IMR-90 (cell line): Measurements from ENCODE around the gene INF2. TPM values are rescaled to one million over a fixed set of nuclear protein-coding genes. Genes with fewer than 3 reads are reported as not detected.

Experiments
- ATAC-seq: fragments of 200-7000 bp; cut with Tn5 transposase; 2 replicates; pipeline ENCODE4 v1.9.1; 2020; ENCODE audit warnings: low read depth, mild to moderate bottlenecking, moderate library complexity
- BruUV-seq: library from RNA; stranded (reverse); fragments of 400-500 nt; replicated peaks from 2 replicates; lab custom pipeline; 2021; lab: Mats Ljungman, UMichigan
- CTCF ChIA-PET: fragments of 300-600 bp; formaldehyde crosslinking; extraction: SDS; loops from one replicate; lab custom pipeline; 2021; ENCODE audit warnings: antibody characterized with exemption; lab: Yijun Ruan, JAX
- POLR2A ChIA-PET: fragments of 300-600 bp; sonication (Branson Sonifier 250); formaldehyde crosslinking; loops from one replicate; lab custom pipeline; 2022; ENCODE audit warnings: antibody characterized with exemption; ENCODE audit not compliant: unreplicated experiment; lab: Charles Lee
- DNase-seq: peaks from one replicate; pipeline ENCODE4 v3.0.0; 2013
- H2AFZ ChIP-seq: replicated peaks from 2 replicates; pipeline ENCODE3; 2013; ENCODE audit warnings: low read length, mild to moderate bottlenecking; ENCODE audit not compliant: poor library complexity
- H2AK5ac ChIP-seq: 2 replicates; pipeline ENCODE4 v1.6.1; 2013; ENCODE audit warnings: low read depth, low read length, inconsistent platforms
- H2AK9ac ChIP-seq: replicated peaks from 2 replicates; pipeline ENCODE3; 2013; ENCODE audit warnings: mild to moderate bottlenecking, low read depth, low read length, moderate library complexity; ENCODE audit not compliant: poor library complexity
- H2BK120ac ChIP-seq: 2 replicates; pipeline ENCODE4 v1.6.1; 2013; ENCODE audit warnings: low read depth, low read length, inconsistent platforms
- H2BK15ac ChIP-seq: 3 replicates; pipeline ENCODE4 v1.6.1; 2013; ENCODE audit warnings: low read depth, low read length, inconsistent platforms
- H2BK20ac ChIP-seq: 2 replicates; pipeline ENCODE4 v1.6.1; 2013; ENCODE audit warnings: low read depth, mild to moderate bottlenecking, inconsistent platforms, low read length, moderate library complexity
- H2BK5ac ChIP-seq: 2 replicates; pipeline ENCODE4 v1.6.1; 2013; ENCODE audit warnings: mild to moderate bottlenecking, low read depth, low read length, inconsistent platforms; ENCODE audit not compliant: poor library complexity, severe bottlenecking
- H3K14ac ChIP-seq: replicated peaks from 2 replicates; pipeline ENCODE4 v1.6.1; 2013; ENCODE audit warnings: low read depth, low read length, inconsistent platforms
- H3K18ac ChIP-seq: 2 replicates; pipeline ENCODE4 v1.6.1; 2013; ENCODE audit warnings: low read depth, low read length, control low read depth
- H3K23ac ChIP-seq: 2 replicates; pipeline ENCODE4 v1.6.1; 2013; ENCODE audit warnings: low read depth, low read length, inconsistent platforms
- H3K27ac ChIP-seq: 2 replicates; pipeline ENCODE4 v1.5.1; 2013; ENCODE audit warnings: mild to moderate bottlenecking, control low read depth, low read length; ENCODE audit not compliant: insufficient read depth
- H3K27me3 ChIP-seq: 2 replicates; pipeline ENCODE4 v1.6.1; 2013; ENCODE audit warnings: low read length; ENCODE audit not compliant: control insufficient read depth, insufficient read depth
- H3K36me3 ChIP-seq: 2 replicates; pipeline ENCODE4 v1.6.1; 2013; ENCODE audit warnings: low read length, mixed read lengths; ENCODE audit not compliant: control insufficient read depth, insufficient read depth
- H3K4ac ChIP-seq: 2 replicates; pipeline ENCODE4 v1.6.1; 2013; ENCODE audit warnings: low read depth, low read length, inconsistent platforms
- H3K4me1 ChIP-seq: 2 replicates; pipeline ENCODE4 v1.6.1; 2013; ENCODE audit warnings: low read length, mixed read lengths; ENCODE audit not compliant: control insufficient read depth, insufficient read depth
- H3K4me2 ChIP-seq: 2 replicates; pipeline ENCODE4 v1.6.1; 2013; ENCODE audit warnings: low read depth, mild to moderate bottlenecking, control low read depth, low read length, moderate library complexity
- H3K4me3 ChIP-seq: 2 replicates; pipeline ENCODE4 v1.5.1; 2013; ENCODE audit warnings: low read depth, mild to moderate bottlenecking, control low read depth, low read length, moderate library complexity; ENCODE audit not compliant: insufficient read depth
- H3K56ac ChIP-seq: 2 replicates; pipeline ENCODE4 v1.6.1; 2013; ENCODE audit warnings: low read length, inconsistent platforms; ENCODE audit not compliant: insufficient read depth; ENCODE audit errors: extremely low read depth
- H3K79me1 ChIP-seq, 2 experiments: 2 replicates each; pipeline ENCODE4 v1.6.1; 2013; ENCODE audit warnings: low read length in 2 of 2, inconsistent platforms in 1 of 2, low read depth in 1 of 2
- H3K9ac ChIP-seq: 2 replicates; pipeline ENCODE4 v1.6.1; 2013; ENCODE audit warnings: low read depth, low read length, control low read depth
- H3K9me1 ChIP-seq: 2 replicates; pipeline ENCODE4 v1.6.1; 2013; ENCODE audit warnings: low read length, inconsistent platforms; ENCODE audit not compliant: insufficient read depth
- H3K9me3 ChIP-seq: 2 replicates; pipeline ENCODE4 v1.6.1; 2013; ENCODE audit warnings: low read length; ENCODE audit not compliant: control insufficient read depth, insufficient read depth
- H4K20me1 ChIP-seq: 2 replicates; pipeline ENCODE4 v1.6.1; 2013; ENCODE audit warnings: low read length, inconsistent platforms; ENCODE audit not compliant: insufficient read depth
- H4K5ac ChIP-seq: 2 replicates; pipeline ENCODE4 v1.6.1; 2013; ENCODE audit warnings: mild to moderate bottlenecking, low read depth, low read length, control low read depth
- H4K8ac ChIP-seq, 2 experiments: 2 replicates each; pipeline ENCODE4 v1.6.1; 2013; ENCODE audit warnings: low read depth in 2 of 2, low read length in 2 of 2, control low read depth in 1 of 2, inconsistent platforms in 1 of 2
- H4K91ac ChIP-seq: 2 replicates; pipeline ENCODE4 v1.6.1; 2013; ENCODE audit warnings: low read depth, low read length, inconsistent platforms; ENCODE audit not compliant: insufficient read depth
- BHLHE40 ChIP-seq: fragments of 150-350 bp; IDR thresholded peaks from 2 replicates; pipeline ENCODE4 v1.6.1; 2016; ENCODE audit warnings: mild to moderate bottlenecking, low read depth, low read length
- CEBPB ChIP-seq: IDR thresholded peaks from 2 replicates; pipeline ENCODE4 v1.6.1; 2012; ENCODE audit warnings: low read depth, low read length, improper control_type of control experiment
- FOS ChIP-seq: fragments of 150-350 bp; IDR thresholded peaks from 2 replicates; pipeline ENCODE4 v1.6.1; 2016; ENCODE audit warnings: low read depth, low read length
- MAFK ChIP-seq: IDR thresholded peaks from 2 replicates; pipeline ENCODE4 v1.6.1; 2012; ENCODE audit warnings: low read depth, low read length, improper control_type of control experiment
- MAZ ChIP-seq: IDR thresholded peaks from 2 replicates; pipeline ENCODE4 v1.6.1; 2012; ENCODE audit warnings: low read depth, mild to moderate bottlenecking, low read length, improper control_type of control experiment, moderate library complexity, borderline replicate concordance
- MXI1 ChIP-seq: IDR thresholded peaks from 2 replicates; pipeline ENCODE4 v1.6.1; 2012; ENCODE audit warnings: low read depth, mild to moderate bottlenecking, low read length, moderate library complexity, borderline replicate concordance
- NFE2L2 ChIP-seq: fragments of 150-350 bp; IDR thresholded peaks from 2 replicates; pipeline ENCODE4 v1.6.1; 2016; ENCODE audit warnings: low read depth, mild to moderate bottlenecking, low read length
- POLR2A ChIP-seq: IDR thresholded peaks from 2 replicates; pipeline ENCODE4 v1.6.1; 2012; ENCODE audit warnings: mild to moderate bottlenecking, low read depth, low read length
- RAD21 ChIP-seq: IDR thresholded peaks from 2 replicates; pipeline ENCODE4 v1.6.1; 2012; ENCODE audit warnings: low read length, improper control_type of control experiment
- RCOR1 ChIP-seq: IDR thresholded peaks from 2 replicates; pipeline ENCODE4 v1.6.1; 2012; ENCODE audit warnings: mild to moderate bottlenecking, low read length, improper control_type of control experiment; ENCODE audit not compliant: insufficient replicate concordance
- RFX5 ChIP-seq: IDR thresholded peaks from 2 replicates; pipeline ENCODE4 v1.8.0; 2012; ENCODE audit warnings: low read depth, mild to moderate bottlenecking, low read length, moderate library complexity
- SMC3 ChIP-seq: fragments of 150-350 bp; IDR thresholded peaks from 2 replicates; pipeline ENCODE4 v1.6.1; 2016; ENCODE audit warnings: low read depth, mild to moderate bottlenecking, antibody characterized with exemption, low read length, moderate library complexity
- WGBS, 2 experiments: methylation state at CpG; one replicate each; pipeline versions ENCODE4 v1.1.5 to v1.1.7; 2013; ENCODE audit warnings: missing lambda C conversion rate in 2 of 2; ENCODE audit not compliant: insufficient read length in 1 of 2; ENCODE audit errors: extremely low coverage in 2 of 2; 5-methylcytosine and 5-hydroxymethylcytosine counted together
- dilution Hi-C: fragments of 300-500 bp; cut with HindIII; formaldehyde crosslinking; loops from one replicate; pipeline ENCODE4 v1.14.3; 2018; ENCODE audit warnings: low sequenced_read_pairs; ENCODE audit not compliant: unreplicated experiment
- in situ Hi-C: fragments of 300-500 bp; cut with MboI; formaldehyde crosslinking; loops from 3 replicates; pipeline ENCODE4 v1.14.3; 2019; ENCODE audit warnings: low sequenced_read_pairs, inconsistent platforms, mixed read lengths
- intact Hi-C: fragments of 100-400 bp; cut with micrococcal nuclease; formaldehyde crosslinking; loops from 2 replicates; pipeline ENCODE4 v1.10.0; 2022
- polyA plus RNA-seq, 3 experiments: library from polyadenylated mRNA; depleted of rRNA; stranded (reverse); fragments of >200 nt; gene quantifications; 2 replicates each; pipeline ENCODE4 v1.2.3, GENCODE V29; 2012; ENCODE audit warnings: low replicate concordance in 1 of 3
- total RNA-seq: library from RNA; depleted of rRNA; stranded (reverse); fragments of >200 nt; gene quantifications from 2 replicates; pipeline ENCODE4 v1.2.3, GENCODE V29; 2012
- TF ChIP-seq, protein P1 (sequence below): fragments of 150-350 bp; IDR thresholded peaks from 2 replicates; pipeline ENCODE4 v1.6.1; 2016; ENCODE audit warnings: low read depth, mild to moderate bottlenecking, low read length, moderate library complexity, borderline replicate concordance
- TF ChIP-seq, protein P2 (sequence below): fragments of 150-350 bp; IDR thresholded peaks from 2 replicates; pipeline ENCODE4 v1.6.1; 2017; ENCODE audit warnings: mild to moderate bottlenecking, antibody characterized with exemption, low read length, low read depth
- TF ChIP-seq, protein P3 (sequence below): conservative IDR thresholded peaks from 2 replicates; pipeline ENCODE4 v1.5.1; 2012; ENCODE audit warnings: mild to moderate bottlenecking, low read depth, low read length, improper control_type of control experiment

The INF2 gene
- total and polyA plus RNA-seq, 2 of the 4 experiments (the other 2 are of a cell fraction) = 16.8 to 62.1 TPM

DNA sequence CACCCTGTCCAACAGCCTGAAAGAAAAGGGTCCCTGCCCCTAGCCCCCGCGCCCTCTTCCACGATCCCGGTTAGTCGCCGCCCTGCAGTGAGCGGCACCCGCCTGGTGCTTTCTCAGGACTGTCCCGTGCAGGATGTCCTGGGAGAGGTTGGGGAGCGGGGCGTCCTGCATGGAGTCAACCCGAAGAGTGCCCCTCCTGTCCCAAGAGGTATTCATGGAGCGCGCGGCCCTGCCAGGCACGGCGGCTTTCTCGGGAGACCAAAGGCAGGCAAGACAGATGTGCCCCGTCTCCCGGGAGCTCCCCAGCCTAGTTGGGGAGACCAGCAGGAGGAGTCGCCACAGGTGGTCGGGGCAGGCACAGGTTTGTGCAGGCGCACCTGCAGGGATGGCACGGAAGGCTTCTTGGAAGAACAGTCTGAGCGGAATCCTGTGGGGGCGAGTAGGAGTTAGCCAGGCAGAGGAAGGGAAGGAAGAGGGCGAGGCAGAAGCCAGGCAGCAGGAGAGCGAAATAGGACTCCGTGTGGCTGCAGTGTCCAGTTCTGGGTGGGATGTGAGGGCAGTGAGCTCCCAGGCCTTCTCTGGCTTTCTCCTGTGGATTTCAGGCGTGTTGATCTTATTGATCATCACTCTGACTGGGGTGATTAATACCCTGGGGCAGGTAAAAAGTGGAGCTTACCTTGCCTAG, 64.3 kb downstream of the INF2 start:
- H3K9me1 ChIP-seq = peaks cover 11% of the 10 kb centered on the region
- no peaks in the 10 kb centered on the region for H3K27me3 ChIP-seq
- CTCF ChIA-PET = interaction anchor here (1.0 kb wide), 1 partner anchor 17 kb away, joined by 5 read pairs; no protein-coding TSS in a partner anchor
- peak overlapping the region; percentile 85 for H3K27ac ChIP-seq
- no peak overlapping the region for H2BK15ac ChIP-seq
- H2AK5ac ChIP-seq = peak overlapping the region; percentile 64
- dilution Hi-C loops (no loop called here), in situ Hi-C loops (no loop called here), intact Hi-C loops (no loop called here)
- peak overlapping the region; percentile 92 for H2AK9ac ChIP-seq
- H2AFZ ChIP-seq = peak overlapping the region; percentile 91
- WGBS, 2 experiments = 5% methylated on average over 19 of the region's 30 CpGs; no CpG with 5 or more reads in 1 of the 2 experiments
- H4K5ac ChIP-seq = peak overlapping the region; percentile 28; the same call in 1 of the 2 replicates
- no peak overlapping the region for H4K91ac ChIP-seq
- H3K4me2 ChIP-seq = peak overlapping the region; percentile 96
- DNase-seq (no peak), ATAC-seq (no peak)
- BruUV-seq = no TSS peak
- POLR2A ChIA-PET = no interaction called here
- H3K79me1 ChIP-seq = peaks cover 8 to 50% of the 10 kb centered on the region in 2 experiments; a peak in 2 of 4 replicates
- no peaks in the 10 kb centered on the region for H3K9me3 ChIP-seq
- peak overlapping the region; percentile 60; the same call in 1 of the 2 replicates for H3K23ac ChIP-seq
- peak overlapping the region; percentile 69 for H2BK5ac ChIP-seq
- no peak overlapping the region; the same call in 1 of the 2 replicates for H3K56ac ChIP-seq
- H2BK20ac ChIP-seq = no peak overlapping the region
- H3K36me3 ChIP-seq = peaks cover 26% of the 10 kb centered on the region
- H3K9ac ChIP-seq = peak overlapping the region; percentile 87
- peaks cover 41% of the 10 kb centered on the region for H4K20me1 ChIP-seq
- peak overlapping the region; percentile 3 to 77; a peak in 1 of 4 replicates for H4K8ac ChIP-seq
- no peak overlapping the region for H3K18ac ChIP-seq
- peak overlapping the region; percentile 88 for H3K4me3 ChIP-seq
- H3K4ac ChIP-seq = peak overlapping the region; percentile 69
- H3K14ac ChIP-seq = 0 out of 2 replicates have a peak overlapping the region, but pooled peaks have one; percentile 64
- H3K4me1 ChIP-seq = peaks cover 22% of the 10 kb centered on the region
- no peak overlapping the region for H2BK120ac ChIP-seq
- TF ChIP-seq RCOR1 (no peak), CEBPB (no peak), FOS (no peak), MAZ (no peak), MAFK (no peak), RAD21 (no peak), SMC3 (no peak), RFX5 (no peak), MXI1 (no peak), BHLHE40 (no peak), NFE2L2 (no peak), POLR2A (no peak)
- TF ChIP-seq, protein P1, sequence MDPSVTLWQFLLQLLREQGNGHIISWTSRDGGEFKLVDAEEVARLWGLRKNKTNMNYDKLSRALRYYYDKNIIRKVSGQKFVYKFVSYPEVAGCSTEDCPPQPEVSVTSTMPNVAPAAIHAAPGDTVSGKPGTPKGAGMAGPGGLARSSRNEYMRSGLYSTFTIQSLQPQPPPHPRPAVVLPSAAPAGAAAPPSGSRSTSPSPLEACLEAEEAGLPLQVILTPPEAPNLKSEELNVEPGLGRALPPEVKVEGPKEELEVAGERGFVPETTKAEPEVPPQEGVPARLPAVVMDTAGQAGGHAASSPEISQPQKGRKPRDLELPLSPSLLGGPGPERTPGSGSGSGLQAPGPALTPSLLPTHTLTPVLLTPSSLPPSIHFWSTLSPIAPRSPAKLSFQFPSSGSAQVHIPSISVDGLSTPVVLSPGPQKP = no peak
- TF ChIP-seq, protein P2, sequence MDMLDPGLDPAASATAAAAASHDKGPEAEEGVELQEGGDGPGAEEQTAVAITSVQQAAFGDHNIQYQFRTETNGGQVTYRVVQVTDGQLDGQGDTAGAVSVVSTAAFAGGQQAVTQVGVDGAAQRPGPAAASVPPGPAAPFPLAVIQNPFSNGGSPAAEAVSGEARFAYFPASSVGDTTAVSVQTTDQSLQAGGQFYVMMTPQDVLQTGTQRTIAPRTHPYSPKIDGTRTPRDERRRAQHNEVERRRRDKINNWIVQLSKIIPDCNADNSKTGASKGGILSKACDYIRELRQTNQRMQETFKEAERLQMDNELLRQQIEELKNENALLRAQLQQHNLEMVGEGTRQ = no peak
- TF ChIP-seq, protein P3, sequence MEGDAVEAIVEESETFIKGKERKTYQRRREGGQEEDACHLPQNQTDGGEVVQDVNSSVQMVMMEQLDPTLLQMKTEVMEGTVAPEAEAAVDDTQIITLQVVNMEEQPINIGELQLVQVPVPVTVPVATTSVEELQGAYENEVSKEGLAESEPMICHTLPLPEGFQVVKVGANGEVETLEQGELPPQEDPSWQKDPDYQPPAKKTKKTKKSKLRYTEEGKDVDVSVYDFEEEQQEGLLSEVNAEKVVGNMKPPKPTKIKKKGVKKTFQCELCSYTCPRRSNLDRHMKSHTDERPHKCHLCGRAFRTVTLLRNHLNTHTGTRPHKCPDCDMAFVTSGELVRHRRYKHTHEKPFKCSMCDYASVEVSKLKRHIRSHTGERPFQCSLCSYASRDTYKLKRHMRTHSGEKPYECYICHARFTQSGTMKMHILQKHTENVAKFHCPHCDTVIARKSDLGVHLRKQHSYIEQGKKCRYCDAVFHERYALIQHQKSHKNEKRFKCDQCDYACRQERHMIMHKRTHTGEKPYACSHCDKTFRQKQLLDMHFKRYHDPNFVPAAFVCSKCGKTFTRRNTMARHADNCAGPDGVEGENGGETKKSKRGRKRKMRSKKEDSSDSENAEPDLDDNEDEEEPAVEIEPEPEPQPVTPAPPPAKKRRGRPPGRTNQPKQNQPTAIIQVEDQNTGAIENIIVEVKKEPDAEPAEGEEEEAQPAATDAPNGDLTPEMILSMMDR = no peak
